MCF 10A (cell line): ENCODE measurements around the gene HECTD1. TPM values are rescaled to one million over a fixed set of nuclear protein-coding genes. Genes with fewer than 3 reads are reported as not detected.

Experiments
- BruUV-seq: library from RNA; stranded (reverse); fragments of 400-500 nt; replicated peaks from 2 replicates; lab custom pipeline; 2021; lab: Mats Ljungman, UMichigan
- CTCF ChIA-PET: fragments of 300-600 bp; sonication (Branson Sonifier 250); formaldehyde crosslinking; extraction: SDS; loops from one replicate; lab custom pipeline; 2021; ENCODE audit warnings: antibody characterized with exemption, inconsistent platforms; lab: Yijun Ruan, JAX
- POLR2A ChIA-PET: fragments of 300-600, 350-650 bp; sonication (Branson Sonifier 250); formaldehyde crosslinking; extraction: SDS; loops from one replicate; lab custom pipeline; 2020; ENCODE audit warnings: antibody characterized with exemption, inconsistent platforms; lab: Yijun Ruan, JAX
- DNase-seq: peaks from one replicate; pipeline ENCODE4 v3.0.0-alpha.2; 2018; ENCODE audit not compliant: unreplicated experiment
- H3K27ac Mint-ChIP-seq: one replicate; pipeline ENCODE4 v1.8.0; 2022; ENCODE audit warnings: mild to moderate bottlenecking, low read depth, mixed read lengths; ENCODE audit not compliant: unreplicated experiment
- H3K27me3 Mint-ChIP-seq: one replicate; pipeline ENCODE4 v1.8.0; 2022; ENCODE audit warnings: mixed read lengths; ENCODE audit not compliant: insufficient read depth, unreplicated experiment
- H3K36me3 Mint-ChIP-seq: one replicate; pipeline ENCODE4 v1.8.0; 2022; ENCODE audit warnings: mild to moderate bottlenecking, moderate library complexity, mixed read lengths; ENCODE audit not compliant: insufficient read depth, unreplicated experiment
- H3K4me1 Mint-ChIP-seq: one replicate; pipeline ENCODE4 v1.8.0; 2022; ENCODE audit warnings: mixed read lengths; ENCODE audit not compliant: insufficient read depth, unreplicated experiment
- H3K4me3 Mint-ChIP-seq: one replicate; pipeline ENCODE4 v1.8.0; 2022; ENCODE audit warnings: mild to moderate bottlenecking, moderate library complexity, mixed read lengths; ENCODE audit not compliant: unreplicated experiment
- H3K9me3 Mint-ChIP-seq: one replicate; pipeline ENCODE4 v1.8.0; 2022; ENCODE audit warnings: mixed read lengths; ENCODE audit not compliant: unreplicated experiment
- intact Hi-C: fragments of 100-400 bp; cut with micrococcal nuclease; formaldehyde crosslinking; loops from 2 replicates; pipeline ENCODE4 v1.14.1; 2022
- total RNA-seq: library from RNA; stranded (reverse); gene quantifications from 2 replicates; pipeline ENCODE4 v1.2.3, GENCODE V29; 2022
- TF ChIP-seq, protein P1 (sequence below): fragments of 200-600 bp; IDR thresholded peaks from one replicate; pipeline ENCODE4 v1.8.0; 2022; ENCODE audit warnings: antibody characterized with exemption, mild to moderate bottlenecking; ENCODE audit not compliant: unreplicated experiment

HECTD1 gene
- total RNA-seq, 1 experiment from 2014 or later, result 122 TPM

DNA sequence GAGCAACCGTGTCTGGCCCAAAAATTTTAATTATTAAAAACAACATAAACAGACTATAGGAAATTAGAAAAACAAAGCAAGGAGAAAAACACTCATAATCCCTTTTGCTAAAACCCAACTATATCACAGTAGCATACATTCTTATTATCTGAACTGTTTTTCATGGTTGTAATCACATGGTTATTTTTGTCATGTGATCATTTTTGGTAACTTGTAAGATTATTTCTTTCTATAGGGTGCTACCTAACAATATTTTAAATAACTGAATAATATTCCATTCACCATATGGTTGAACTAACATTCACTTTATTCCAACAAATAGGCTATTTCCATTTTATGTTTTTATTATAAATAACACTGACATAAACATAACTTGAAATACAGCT lies 23.0 kb upstream of the HECTD1 start:
- intact Hi-C loops, result no loop called here
- ChIA-PET POLR2A (interaction anchor here (0.7 to 5.6 kb wide), 8 partner anchors 11 to 204 kb away, joined by 3 to 139 read pairs (median 6); partner anchors contain the start of genes HEATR5A, HECTD1 and STRN3), CTCF (interaction anchor here (0.6 to 1.3 kb wide), 4 partner anchors 11 to 49 kb away, joined by 3 to 6 read pairs (median 3); no protein-coding TSS in a partner anchor)
- H3K4me3 Mint-ChIP-seq, result no peak overlapping the region
- BruUV-seq, result no TSS peak
- peak overlapping the region; percentile 89 for H3K27ac Mint-ChIP-seq
- TF ChIP-seq, protein P1, sequence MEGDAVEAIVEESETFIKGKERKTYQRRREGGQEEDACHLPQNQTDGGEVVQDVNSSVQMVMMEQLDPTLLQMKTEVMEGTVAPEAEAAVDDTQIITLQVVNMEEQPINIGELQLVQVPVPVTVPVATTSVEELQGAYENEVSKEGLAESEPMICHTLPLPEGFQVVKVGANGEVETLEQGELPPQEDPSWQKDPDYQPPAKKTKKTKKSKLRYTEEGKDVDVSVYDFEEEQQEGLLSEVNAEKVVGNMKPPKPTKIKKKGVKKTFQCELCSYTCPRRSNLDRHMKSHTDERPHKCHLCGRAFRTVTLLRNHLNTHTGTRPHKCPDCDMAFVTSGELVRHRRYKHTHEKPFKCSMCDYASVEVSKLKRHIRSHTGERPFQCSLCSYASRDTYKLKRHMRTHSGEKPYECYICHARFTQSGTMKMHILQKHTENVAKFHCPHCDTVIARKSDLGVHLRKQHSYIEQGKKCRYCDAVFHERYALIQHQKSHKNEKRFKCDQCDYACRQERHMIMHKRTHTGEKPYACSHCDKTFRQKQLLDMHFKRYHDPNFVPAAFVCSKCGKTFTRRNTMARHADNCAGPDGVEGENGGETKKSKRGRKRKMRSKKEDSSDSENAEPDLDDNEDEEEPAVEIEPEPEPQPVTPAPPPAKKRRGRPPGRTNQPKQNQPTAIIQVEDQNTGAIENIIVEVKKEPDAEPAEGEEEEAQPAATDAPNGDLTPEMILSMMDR, result no peak
- DNase-seq, result no peak
- no peaks in the 10 kb centered on the region for H3K9me3 Mint-ChIP-seq
- no peaks in the 10 kb centered on the region for H3K27me3 Mint-ChIP-seq
- H3K36me3 Mint-ChIP-seq, result no peaks in the 10 kb centered on the region
- peaks cover 17% of the 10 kb centered on the region for H3K4me1 Mint-ChIP-seq

DNA sequence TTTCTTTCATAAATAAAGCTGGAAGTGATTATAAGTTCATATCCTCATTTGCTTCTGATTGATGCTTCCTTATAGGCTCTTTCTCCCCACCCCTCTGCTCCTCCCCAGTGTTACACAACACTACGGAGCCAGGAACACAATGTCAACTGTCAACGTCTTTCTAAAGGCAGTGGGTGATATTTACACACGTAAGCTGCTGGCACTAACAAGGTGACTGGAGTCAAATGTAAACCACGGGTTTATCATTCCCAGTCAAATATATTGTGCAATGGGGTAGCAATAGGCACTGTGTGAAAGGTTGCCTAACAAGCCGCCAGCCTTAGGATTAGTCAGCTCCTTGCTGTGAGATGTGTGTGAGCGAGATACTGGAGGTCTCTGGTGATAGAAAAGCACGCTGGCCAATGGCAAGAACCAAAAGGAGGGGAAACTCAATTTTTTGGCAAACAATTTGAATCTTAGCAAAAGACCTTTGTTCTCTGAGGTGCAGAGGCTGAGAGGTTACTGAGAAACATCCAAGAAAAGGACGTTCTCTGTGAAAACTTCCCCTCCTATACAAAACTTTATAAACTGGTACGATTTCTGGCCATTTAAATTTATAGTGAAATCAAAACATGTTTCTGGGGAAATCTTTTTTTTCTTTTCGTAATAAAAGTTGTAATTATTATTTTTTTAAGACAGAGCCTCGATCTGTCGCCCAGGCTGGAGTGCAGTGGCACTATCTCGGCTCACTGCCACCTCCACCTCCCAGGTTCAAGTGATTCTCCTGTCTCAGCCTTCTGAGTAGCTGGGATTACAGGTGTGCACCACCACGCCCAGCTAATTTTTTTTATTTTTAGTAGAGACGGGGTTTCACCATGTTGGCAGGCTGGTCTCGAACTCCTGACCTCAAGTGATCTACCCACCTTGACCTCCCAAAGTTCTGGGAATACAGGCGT lies 22.3 kb upstream of the HECTD1 start:
- Mint-ChIP-seq H3K27me3 (no peaks in the 10 kb centered on the region), H3K36me3 (no peaks in the 10 kb centered on the region), H3K4me3 (peak overlapping the region; percentile 59), H3K4me1 (peaks cover 17% of the 10 kb centered on the region), H3K9me3 (no peaks in the 10 kb centered on the region), H3K27ac (peak overlapping the region; percentile 89)
- BruUV-seq, result TSS peak; percentile 98
- ChIA-PET POLR2A (interaction anchor here (0.6 to 5.6 kb wide), 24 partner anchors 11 to 203 kb away, joined by 3 to 139 read pairs (median 4); partner anchors contain the start of genes HEATR5A, HECTD1 and STRN3), CTCF (interaction anchor here (0.6 to 3.3 kb wide), 9 partner anchors 12 to 1243 kb away, joined by 3 to 29 read pairs (median 3); partner anchors contain the start of gene HECTD1)
- TF ChIP-seq, protein P1, result no peak
- peak; percentile 100 for DNase-seq
- intact Hi-C loops, result loop anchor here (2.0 kb wide), 2 partner anchors 33 to 107 kb away; no protein-coding TSS in a partner anchor

DNA sequence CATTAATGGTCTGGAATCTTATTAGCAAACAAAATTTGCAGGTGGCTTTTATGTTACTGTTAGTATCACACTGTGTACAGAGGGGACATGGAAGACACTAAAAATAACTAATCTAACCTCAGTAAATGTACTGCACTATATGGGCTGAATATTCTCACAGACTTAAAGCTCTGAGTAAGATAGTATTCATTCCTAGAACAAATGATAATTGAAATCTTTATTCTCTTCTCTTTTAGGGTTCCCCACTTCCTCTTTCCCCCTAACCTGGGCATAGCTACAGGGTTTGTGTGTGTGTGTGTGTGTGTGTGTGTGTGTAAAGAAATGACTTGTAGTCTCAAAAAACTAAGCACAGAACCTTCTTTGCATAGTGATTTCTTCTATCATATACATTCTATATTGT lies 21.4 kb upstream of the HECTD1 start:
- TF ChIP-seq, protein P1, result no peak
- Mint-ChIP-seq H3K27ac (peak overlapping the region; percentile 89), H3K27me3 (no peaks in the 10 kb centered on the region), H3K9me3 (no peaks in the 10 kb centered on the region), H3K36me3 (no peaks in the 10 kb centered on the region), H3K4me1 (peaks cover 17% of the 10 kb centered on the region), H3K4me3 (no peak overlapping the region)
- CTCF ChIA-PET, result interaction anchor here (0.7 to 3.3 kb wide), 6 partner anchors 14 to 1243 kb away, joined by 3 to 29 read pairs (median 3); partner anchors contain the start of gene HECTD1
- BruUV-seq, result no TSS peak
- POLR2A ChIA-PET, result interaction anchor here (1.0 to 5.6 kb wide), 19 partner anchors 10 to 202 kb away, joined by 3 to 139 read pairs (median 5); partner anchors contain the start of genes HECTD1 and STRN3
- intact Hi-C loops, result loop anchor here (2.0 kb wide), 2 partner anchors 34 to 108 kb away; no protein-coding TSS in a partner anchor
- no peak for DNase-seq

DNA sequence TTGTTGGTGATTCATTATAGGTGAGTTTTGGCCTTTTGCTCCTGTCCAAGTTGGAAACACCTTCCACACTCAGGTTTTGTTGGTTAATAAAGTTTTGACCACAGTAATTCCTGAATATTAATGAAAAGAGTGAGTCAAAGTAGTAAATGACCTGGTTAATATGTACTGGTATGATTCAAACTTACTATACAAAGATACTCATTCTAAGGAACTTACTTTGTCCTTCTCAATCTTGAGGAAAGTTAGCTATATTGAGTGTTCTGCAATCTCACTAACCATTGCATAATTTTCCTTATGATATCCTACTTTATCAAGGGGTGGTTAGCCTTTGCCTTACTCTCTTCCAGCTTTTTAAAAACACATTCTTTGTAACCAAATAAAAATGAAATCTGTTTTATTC lies 20.9 kb upstream of the HECTD1 start:
- no peaks in the 10 kb centered on the region for H3K9me3 Mint-ChIP-seq
- H3K36me3 Mint-ChIP-seq, result no peaks in the 10 kb centered on the region
- intact Hi-C loops, result loop anchor here (2.0 kb wide), 2 partner anchors 34 to 108 kb away; no protein-coding TSS in a partner anchor
- H3K27ac Mint-ChIP-seq, result peak overlapping the region; percentile 89
- CTCF ChIA-PET, result interaction anchor here (0.7 to 3.3 kb wide), 4 partner anchors 17 to 273 kb away, joined by 3 to 29 read pairs (median 3); partner anchors contain the start of gene HECTD1
- no peak overlapping the region for H3K4me3 Mint-ChIP-seq
- POLR2A ChIA-PET, result interaction anchor here (1.0 to 5.6 kb wide), 13 partner anchors 10 to 191 kb away, joined by 3 to 139 read pairs (median 5); partner anchors contain the start of gene HECTD1
- no peak for DNase-seq
- H3K27me3 Mint-ChIP-seq, result no peaks in the 10 kb centered on the region
- TF ChIP-seq, protein P1, result no peak
- H3K4me1 Mint-ChIP-seq, result peaks cover 17% of the 10 kb centered on the region
- no TSS peak for BruUV-seq
